Heart left ventricle (tissue), 16 donors: Measurements from ENCODE around the gene SORBS2. TPM values are rescaled to one million over a fixed set of nuclear protein-coding genes. Genes with fewer than 3 reads are reported as not detected.

ENCODE experiments used
- ATAC-seq, 4 donors: fragments of 200-7000 bp; cut with Tn5 transposase; one replicate each; pipeline ENCODE4 v1.9.1; 2020 to 2022; ENCODE audit warnings: moderate library complexity in 4 of 4, mild to moderate bottlenecking in 3 of 4, moderate number of reproducible peaks in 1 of 4
- DNase-seq, 5 donors: peaks; one replicate each; pipeline ENCODE4 v3.0.0-alpha.2; 2020
- H3K27ac ChIP-seq, 12 donors: fragments of 200-600 bp; sonication (generic) in 4 of 12; one replicate each; pipeline versions ENCODE4 v1.5.0 to v1.8.0; 2016 to 2022; ENCODE audit warnings: mild to moderate bottlenecking in 2 of 12
- H3K27me3 ChIP-seq, 9 donors: fragments of 200-600 bp; sonication (generic) in 2 of 9; one replicate each; pipeline versions ENCODE4 v1.5.1 to v1.8.0; 2016 to 2022; ENCODE audit warnings: mild to moderate bottlenecking in 3 of 9
- H3K36me3 ChIP-seq, 9 donors: fragments of 200-600 bp; sonication (generic) in 2 of 9; one replicate each; pipeline versions ENCODE4 v1.5.0 to v1.8.0; 2018 to 2022; ENCODE audit warnings: mild to moderate bottlenecking in 2 of 9
- H3K4me1 ChIP-seq, 12 donors: fragments of 200-600 bp; sonication (generic) in 4 of 12; one replicate each; pipeline versions ENCODE4 v1.5.0 to v1.8.0; 2016 to 2022; ENCODE audit warnings: mild to moderate bottlenecking in 3 of 12
- H3K4me3 ChIP-seq, 12 donors: fragments of 200-600 bp; sonication (generic) in 4 of 12; one replicate each; pipeline versions ENCODE4 v1.5.0 to v1.8.0; 2017 to 2022; ENCODE audit warnings: mild to moderate bottlenecking in 9 of 12, moderate library complexity in 4 of 12
- H3K9me3 ChIP-seq, 12 donors: fragments of 200-600 bp; sonication (generic) in 4 of 12; one replicate each; pipeline versions ENCODE4 v1.5.0 to v1.8.0; 2016 to 2022; ENCODE audit warnings: mild to moderate bottlenecking in 1 of 12
- CTCF ChIP-seq, 12 donors: fragments of 200-600 bp; sonication (generic) in 4 of 12; IDR thresholded peaks; one replicate each; pipeline versions ENCODE4 v1.5.0 to v1.8.0; 2018 to 2022; ENCODE audit warnings: antibody characterized with exemption in 12 of 12, mild to moderate bottlenecking in 5 of 12
- POLR2A ChIP-seq, 2 donors: fragments of 450-650 bp; IDR thresholded peaks; one replicate each; pipeline ENCODE4 v1.6.1; 2017; ENCODE audit warnings: antibody characterized with exemption in 2 of 2, mild to moderate bottlenecking in 2 of 2, moderate library complexity in 2 of 2
- WGBS, 4 donors: extraction: QIAGEN DNeasy Blood & Tissue Kit in 2 of 4; methylation state at CpG; one replicate each; pipeline versions ENCODE4 v1.1.5 to v1.1.7; 2013 to 2018; 5-methylcytosine and 5-hydroxymethylcytosine counted together
- intact Hi-C, 10 donors: fragments of 100-400 bp; cut with DNase I; formaldehyde crosslinking; loops; one replicate each; pipeline versions ENCODE4 v1.11.1 to v1.14.2; 2022
- polyA plus RNA-seq, 2 donors: library from polyadenylated mRNA; stranded (reverse); fragments of 200-250 nt; gene quantifications; one replicate each; pipeline ENCODE4 v1.2.3, GENCODE V29; 2013
- total RNA-seq, 9 donors: library from RNA; depleted of rRNA in 2 of 9; stranded (reverse); fragments of >200 nt in 2 of 9; fragmentation: NEBNext Ultra II Directional in 3 of 9; extraction: Animal tissue kit (Norgen Biotek cat#: 25700) in 3 of 9; gene quantifications; one replicate each; pipeline versions ENCODE4 v1.1.0 to v1.2.4, GENCODE V29; 2016 to 2023
- donor health status: ischemic (EF 13 %, LVEDD 7.1; RV severe dilation, severe dysfunction).
- donor health status: healthy with polysubstance abuse.
- donor health status: DM: no; HTN: yes; CAD: no.
- donor health status: DM: no; HTN: no; CAD: no.
- donor health status: ischemic (EF 25% LVEDD 6.9; RV normal size, moderate dysfunction).
- donor health status: ischemic (EF 25% LVEDD 5.7; RV mildly dilated, moderate dysfunction).
- donor health status: healthy.
- donor health status: DM: yes; HTN: yes; CAD: no.
- donor health status: ischemic (EF 35%, LVEDD 5.7; RV mildly dilated, moderate dysfunction).
- donor health status: nonischemic (EF 11% LVEDD 7.7; RV severe dilation, severe dysfunction).
- donor health status: DM: yes; HTN: yes; CAD: no.
- donor health status: PGD.
- donor health status: ischemic (EF 29% LVEDD 5.4; RV normal size, mild dysfunction).
- donor health status: nonischemic (EF 23%, LVEDD 6.1; RV moderate dilation, normal function).

Gene SORBS2
- total and polyA plus RNA-seq, 11 donors: 254 to 2,158 (median 1,369) TPM

DNA sequence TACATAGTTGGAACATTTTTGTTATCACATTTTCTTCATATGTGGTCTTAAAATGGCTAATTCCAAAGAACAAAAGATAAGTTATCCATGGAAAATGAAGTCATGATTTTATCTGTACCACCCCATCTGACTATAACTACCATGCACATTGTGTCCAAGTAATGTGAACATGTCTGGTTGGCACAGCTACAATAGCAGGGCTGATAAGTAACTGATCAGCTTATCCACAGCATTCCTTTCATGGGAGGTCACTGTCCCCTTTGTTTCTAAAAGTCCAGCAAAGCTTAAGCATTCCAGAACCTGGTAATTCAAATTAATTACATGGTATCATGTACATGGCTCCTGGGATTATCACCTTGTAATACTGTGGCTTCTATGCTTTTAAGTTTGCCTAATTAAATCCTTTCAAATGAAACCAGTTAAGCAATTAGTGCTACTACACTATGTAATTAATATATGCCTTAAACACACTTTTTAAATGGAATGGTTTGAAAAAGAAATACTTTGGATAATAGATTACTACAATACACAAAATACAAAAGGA, 21.1 kb upstream of the SORBS2 start:
- no peak for DNase-seq
- H3K36me3 ChIP-seq: no peaks in the 10 kb centered on the region
- intact Hi-C loops: no loop called here
- no peak overlapping the region for H3K4me3 ChIP-seq
- no peaks in the 10 kb centered on the region for H3K27me3 ChIP-seq
- no peaks in the 10 kb centered on the region for H3K9me3 ChIP-seq
- TF ChIP-seq POLR2A (IDR thresholded peaks at IDR 0.05) (no peak), CTCF (IDR thresholded peaks at IDR 0.05) (no peak)
- H3K4me1 ChIP-seq: peaks cover 0 to 48% (median 15%) of the 10 kb centered on the region in 12 donors
- ATAC-seq: peak; percentile 51 to 76 (median 62)
- H3K27ac ChIP-seq: peak overlapping the region; percentile 7 to 88 (median 68)

GRCh38 chr4:185831125-185831815, 19.3 kb upstream of the SORBS2 start:
- TF ChIP-seq POLR2A (IDR thresholded peaks at IDR 0.05): no peak
- TF ChIP-seq CTCF (IDR thresholded peaks at IDR 0.05): no peak
- no peak overlapping the region for H3K4me3 ChIP-seq
- peak in 2 of 4 donors; percentile 51 to 57 for ATAC-seq
- H3K27me3 ChIP-seq: no peaks in the 10 kb centered on the region
- WGBS, 4 donors: 51 to 60% (median 53%) methylated on average over 5 of the region's 5 CpGs
- no peaks in the 10 kb centered on the region for H3K36me3 ChIP-seq
- no peak for DNase-seq
- peak overlapping the region in 11 of 12 donors; percentile 3 to 88 (median 68) for H3K27ac ChIP-seq
- peaks cover 0 to 32% (median 9%) of the 10 kb centered on the region in 12 donors for H3K4me1 ChIP-seq
- intact Hi-C loops: no loop called here
- H3K9me3 ChIP-seq: no peaks in the 10 kb centered on the region

GRCh38 chr4:185830263-185830994, 18.4 kb upstream of the SORBS2 start:
- intact Hi-C loops: no loop called here
- DNase-seq (no peak), ATAC-seq (no peak)
- Histone ChIP-seq H3K27ac (peak overlapping the region in 9 of 12 donors; percentile 56 to 88 (median 72)), H3K4me1 (peaks cover 0 to 24% (median 9%) of the 10 kb centered on the region in 12 donors), H3K9me3 (no peaks in the 10 kb centered on the region), H3K36me3 (no peaks in the 10 kb centered on the region), H3K4me3 (no peak overlapping the region), H3K27me3 (no peaks in the 10 kb centered on the region)
- no peak for TF ChIP-seq POLR2A (IDR thresholded peaks at IDR 0.05)
- TF ChIP-seq CTCF (IDR thresholded peaks at IDR 0.05): no peak
- 57 to 63% (median 61%) methylated on average over 4 of the region's 4 CpGs for WGBS, 4 donors

DNA sequence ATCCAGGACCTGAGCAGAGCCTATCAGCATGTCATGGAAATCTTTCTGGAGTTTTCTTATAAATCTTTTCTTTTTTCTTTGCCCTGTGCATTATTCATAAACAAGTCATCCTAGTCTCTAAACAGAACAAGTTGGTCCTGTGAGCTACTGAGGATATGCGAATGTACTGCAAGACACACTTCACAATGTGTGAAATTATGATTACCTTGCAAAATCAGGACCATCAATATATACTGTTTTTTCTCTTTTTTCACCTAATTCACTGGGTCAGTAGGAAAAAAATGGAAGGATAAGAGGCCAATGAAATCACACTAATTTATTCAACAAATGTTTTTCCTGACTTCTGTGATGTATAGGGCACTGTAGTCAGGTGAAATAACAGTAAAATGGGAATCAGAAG, 14.4 kb upstream of the SORBS2 start:
- TF ChIP-seq CTCF (IDR thresholded peaks at IDR 0.05) (no peak), POLR2A (IDR thresholded peaks at IDR 0.05) (no peak)
- no peaks in the 10 kb centered on the region for H3K9me3 ChIP-seq
- WGBS, 4 donors: 0 to 49% (median 3%) methylated on average over 1 of the region's 1 CpG

More for the DNA sequence above, 14.4 kb upstream of the SORBS2 start:
- Histone ChIP-seq H3K36me3 (no peaks in the 10 kb centered on the region), H3K27ac (no peak overlapping the region), H3K4me3 (no peak overlapping the region), H3K4me1 (peaks cover 0 to 12% (median 3%) of the 10 kb centered on the region in 12 donors), H3K27me3 (no peaks in the 10 kb centered on the region)
- DNase-seq: no peak
- ATAC-seq: no peak
- intact Hi-C loops: no loop called here
